GM11168 (cell line): ENCODE data around the gene ELK1.
"Not testable (repeated sequence)": the region's sequence is repeated elsewhere in the genome, so short reads cannot be mapped to it uniquely, and the experiment has no call there.

Source experiments
- in situ Hi-C: fragments of 300-500 bp; cut with MboI; formaldehyde crosslinking; loops from one replicate; pipeline ENCODE4 v1.12.0; 2022; ENCODE audit warnings: low sequenced_read_pairs; ENCODE audit not compliant: unreplicated experiment

The ELK1 gene

GRCh38 chrX:47618923-47619485, 31.4 kb downstream of the ELK1 start:
- in situ Hi-C loops = no loop called here

GRCh38 chrX:47614618-47615017, 35.7 kb downstream of the ELK1 start:
- in situ Hi-C loops = no loop called here

- in situ Hi-C loops = no loop called here
Observed at GRCh38 chrX:47613082-47613481, 37.3 kb downstream of the ELK1 start.

GRCh38 chrX:47612418-47612817, 37.9 kb downstream of the ELK1 start:
- in situ Hi-C loops = no loop called here

GRCh38 chrX:47611926-47612325, 38.4 kb downstream of the ELK1 start:
- in situ Hi-C loops = no loop called here

- in situ Hi-C loops = no loop called here
Observed at GRCh38 chrX:47611489-47611888, 38.9 kb downstream of the ELK1 start.

- in situ Hi-C loops = no loop called here
Observed at GRCh38 chrX:47610511-47610910, 39.9 kb downstream of the ELK1 start.

GRCh38 chrX:47608130-47608810, 42.1 kb downstream of the ELK1 start:
- in situ Hi-C loops = no loop called here

- in situ Hi-C loops = no loop called here
Observed at GRCh38 chrX:47607091-47607490, 43.3 kb downstream of the ELK1 start.

- in situ Hi-C loops = no loop called here
Observed at GRCh38 chrX:47605024-47605423, 45.3 kb downstream of the ELK1 start.

- in situ Hi-C loops = not testable (repeated sequence)
Observed at GRCh38 chrX:47603125-47603524, 47.2 kb downstream of the ELK1 start.

GRCh38 chrX:47597222-47597621, 53.1 kb downstream of the ELK1 start:
- in situ Hi-C loops = no loop called here

- in situ Hi-C loops = no loop called here
Observed at GRCh38 chrX:47596256-47596655, 54.1 kb downstream of the ELK1 start.

- in situ Hi-C loops = no loop called here
Observed at GRCh38 chrX:47595716-47596251, 54.6 kb downstream of the ELK1 start.

GRCh38 chrX:47593522-47593921, 56.8 kb downstream of the ELK1 start:
- in situ Hi-C loops = no loop called here

GRCh38 chrX:47590984-47591383, 59.4 kb downstream of the ELK1 start:
- in situ Hi-C loops = no loop called here

- in situ Hi-C loops = no loop called here
Observed at GRCh38 chrX:47587906-47588735, 62.2 kb downstream of the ELK1 start.

- in situ Hi-C loops = no loop called here
Observed at GRCh38 chrX:47587091-47587891, 63.1 kb downstream of the ELK1 start.

GRCh38 chrX:47586043-47586787, 64.1 kb downstream of the ELK1 start:
- in situ Hi-C loops = no loop called here
